GM18526 (cell line): ENCODE data around the gene TMEM191C.
"Not testable (repeated sequence)": the region's sequence is repeated elsewhere in the genome, so short reads cannot be mapped to it uniquely, and the experiment has no call there.

Experiments used
- POLR2A ChIP-seq: IDR thresholded peaks from 3 replicates; pipeline ENCODE4 v1.6.1; 2011; ENCODE audit not compliant: insufficient read length; ENCODE audit errors: extremely low read depth

The TMEM191C gene

DNA sequence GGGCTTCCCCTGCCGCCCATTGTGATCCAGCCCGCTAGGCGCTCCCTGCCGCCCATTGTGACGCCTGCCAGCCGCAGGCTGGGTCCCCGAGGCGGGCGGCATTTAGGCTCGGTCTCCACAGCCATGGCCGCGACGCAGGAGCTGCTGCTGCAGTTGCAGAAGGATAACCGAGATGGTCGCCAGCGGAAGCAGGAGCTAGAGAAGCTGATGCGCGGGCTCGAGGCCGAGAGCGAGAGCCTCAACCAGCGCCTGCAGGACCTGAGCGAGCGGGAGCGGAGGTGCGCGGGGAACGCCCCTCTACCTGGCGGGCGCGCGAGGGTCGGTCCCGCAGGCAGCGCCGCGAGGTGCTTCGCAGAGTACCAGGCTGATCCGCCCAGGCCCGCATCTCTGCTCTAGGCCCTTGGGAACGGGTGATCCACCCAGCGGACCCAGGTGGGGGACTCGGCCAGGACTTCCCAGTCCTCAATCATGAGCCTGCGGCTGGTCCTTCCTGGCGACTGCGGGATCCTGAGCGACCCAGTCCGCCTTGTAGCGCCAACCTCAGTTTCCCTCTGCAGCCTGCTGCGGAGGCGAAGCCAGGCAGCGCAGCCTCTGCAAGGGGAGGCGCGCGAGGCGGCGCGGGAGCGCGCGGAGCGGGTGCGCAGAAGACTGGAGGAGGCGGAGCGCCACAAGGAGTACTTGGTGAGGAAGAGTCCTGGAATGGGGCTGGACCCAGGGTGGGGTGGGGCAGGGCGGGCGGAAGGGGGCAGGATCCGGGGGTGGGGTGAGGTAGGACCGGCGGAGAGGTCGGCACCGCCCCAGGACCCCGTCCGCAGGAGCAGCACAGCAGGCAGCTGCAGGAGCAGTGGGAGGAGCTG lies at the start of gene TMEM191C:
Gene TMEM191C (plus strand): TSS at position 51 of the 857 bp plus-strand sequence. CDS start 73 bp downstream, at position 124.
- not testable (repeated sequence) for TF ChIP-seq POLR2A

DNA sequence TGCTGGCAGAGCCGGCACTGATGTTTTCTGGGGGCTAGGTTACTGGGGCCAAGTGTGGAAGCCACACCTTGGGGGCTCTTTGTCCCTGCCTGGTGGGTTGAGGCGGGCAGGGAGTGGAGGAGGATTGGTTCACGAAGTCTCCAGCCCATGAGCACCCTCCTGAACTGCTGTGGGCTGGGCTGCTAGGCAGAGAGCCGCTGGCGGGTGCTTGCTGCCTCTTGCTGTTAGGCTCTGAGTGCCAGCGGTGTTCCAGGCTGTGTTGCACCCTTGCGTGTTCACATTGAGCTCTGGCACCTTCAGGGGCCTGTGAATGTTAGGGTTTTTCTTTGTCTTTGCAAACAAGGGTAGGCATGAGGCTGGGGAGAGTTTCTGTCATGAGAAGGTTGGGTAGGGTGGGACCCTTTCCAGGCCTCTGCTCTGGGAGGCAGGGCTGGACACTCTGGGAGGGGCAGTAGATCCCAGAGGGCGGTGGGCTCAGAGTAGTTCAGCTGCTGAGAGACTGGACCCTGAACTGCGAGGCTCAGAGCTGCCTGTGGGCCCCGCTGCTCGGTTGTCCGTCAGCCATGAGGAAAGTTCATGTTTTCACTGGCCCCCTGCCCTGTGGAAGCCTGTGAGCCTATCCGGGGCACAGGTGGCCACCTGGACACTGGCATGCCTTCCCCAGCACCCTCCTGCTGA lies 24.0 kb upstream of the TMEM191C start:
- TF ChIP-seq POLR2A = no peak

DNA sequence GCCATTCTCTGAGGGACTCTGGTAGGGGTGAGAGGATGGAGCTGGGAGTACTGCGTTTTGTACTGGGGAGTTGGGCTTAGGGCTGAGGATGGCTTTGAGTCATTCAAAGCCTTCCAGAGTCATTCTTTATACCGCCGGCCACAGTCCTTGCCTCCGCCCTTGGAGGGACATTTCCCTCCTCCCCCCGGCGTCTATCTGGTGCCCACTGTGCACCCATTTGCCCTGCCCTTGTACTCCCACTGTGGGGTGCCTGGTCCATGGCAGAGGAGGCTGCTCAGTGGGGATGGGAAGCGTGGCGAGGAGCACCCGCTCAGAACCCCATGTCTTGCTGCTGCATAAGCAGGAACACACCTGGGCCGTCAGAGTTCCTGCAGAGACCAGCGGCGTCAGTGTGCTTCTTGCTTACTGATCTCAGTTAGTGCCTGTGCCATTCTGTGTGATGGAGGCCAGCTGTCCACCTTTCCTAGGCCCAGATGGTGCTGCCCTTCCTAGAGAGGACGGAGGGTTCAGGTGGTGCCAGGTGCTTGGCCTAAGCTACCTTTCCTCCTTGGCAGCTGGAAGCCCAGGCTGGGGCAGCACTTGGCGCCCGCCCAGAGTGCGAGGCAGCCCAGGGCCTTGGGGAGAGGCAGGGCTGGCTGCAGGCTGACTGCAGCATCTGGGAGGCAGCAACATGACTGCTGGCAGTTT lies 23.3 kb upstream of the TMEM191C start:
- TF ChIP-seq POLR2A = no peak

DNA sequence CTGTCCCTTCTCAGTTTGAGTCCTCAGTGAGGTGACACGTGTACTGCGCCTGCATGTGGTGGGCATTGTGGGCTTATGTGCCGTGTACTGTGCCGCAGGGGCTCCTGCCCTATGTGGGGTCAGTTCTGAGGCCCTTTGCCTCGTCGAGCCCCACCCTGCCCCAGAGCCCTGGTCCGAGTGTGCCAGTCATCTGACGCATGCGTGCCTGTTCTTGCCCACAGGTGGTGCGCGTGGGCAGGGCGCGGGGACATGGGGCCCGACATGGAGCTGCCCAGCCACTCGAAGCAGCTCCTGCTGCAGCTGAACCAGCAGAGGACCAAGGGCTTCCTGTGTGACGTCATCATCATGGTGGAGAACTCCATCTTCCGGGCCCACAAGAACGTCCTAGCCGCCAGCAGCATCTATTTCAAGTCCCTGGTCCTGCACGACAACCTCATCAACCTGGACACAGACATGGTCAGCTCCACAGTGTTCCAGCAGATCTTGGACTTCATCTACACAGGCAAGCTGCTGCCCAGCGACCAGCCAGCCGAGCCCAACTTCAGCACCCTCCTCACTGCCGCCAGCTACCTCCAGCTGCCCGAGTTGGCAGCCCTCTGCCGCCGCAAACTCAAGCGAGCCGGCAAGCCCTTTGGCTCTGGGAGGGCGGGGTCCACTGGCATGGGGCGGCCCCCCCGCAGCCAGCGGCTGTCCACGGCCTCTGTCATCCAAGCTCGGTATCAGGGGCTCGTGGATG lies 22.3 kb upstream of the TMEM191C start:
- TF ChIP-seq POLR2A = no peak

DNA sequence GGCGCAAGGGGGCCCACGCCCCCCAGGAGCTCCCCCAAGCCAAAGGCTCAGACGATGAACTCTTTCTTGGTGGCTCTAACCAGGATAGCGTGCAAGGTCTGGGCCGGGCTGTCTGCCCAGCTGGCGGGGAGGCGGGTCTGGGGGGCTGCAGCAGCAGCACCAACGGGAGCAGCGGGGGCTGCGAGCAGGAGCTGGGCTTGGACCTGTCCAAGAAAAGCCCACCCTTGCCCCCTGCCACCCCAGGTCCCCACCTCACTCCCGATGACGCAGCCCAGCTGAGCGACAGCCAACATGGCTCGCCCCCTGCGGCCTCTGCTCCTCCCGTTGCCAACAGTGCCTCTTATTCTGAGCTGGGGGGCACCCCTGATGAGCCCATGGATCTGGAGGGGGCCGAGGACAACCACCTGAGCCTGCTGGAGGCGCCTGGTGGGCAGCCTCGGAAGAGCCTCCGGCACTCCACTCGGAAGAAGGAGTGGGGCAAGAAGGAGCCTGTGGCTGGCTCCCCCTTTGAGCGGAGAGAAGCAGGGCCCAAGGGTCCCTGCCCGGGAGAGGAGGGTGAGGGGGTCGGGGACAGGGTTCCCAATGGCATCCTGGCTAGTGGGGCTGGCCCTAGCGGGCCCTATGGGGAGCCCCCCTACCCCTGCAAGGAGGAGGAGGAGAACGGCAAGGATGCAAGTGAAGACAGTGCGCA lies 21.6 kb upstream of the TMEM191C start:
- no peak for TF ChIP-seq POLR2A

DNA sequence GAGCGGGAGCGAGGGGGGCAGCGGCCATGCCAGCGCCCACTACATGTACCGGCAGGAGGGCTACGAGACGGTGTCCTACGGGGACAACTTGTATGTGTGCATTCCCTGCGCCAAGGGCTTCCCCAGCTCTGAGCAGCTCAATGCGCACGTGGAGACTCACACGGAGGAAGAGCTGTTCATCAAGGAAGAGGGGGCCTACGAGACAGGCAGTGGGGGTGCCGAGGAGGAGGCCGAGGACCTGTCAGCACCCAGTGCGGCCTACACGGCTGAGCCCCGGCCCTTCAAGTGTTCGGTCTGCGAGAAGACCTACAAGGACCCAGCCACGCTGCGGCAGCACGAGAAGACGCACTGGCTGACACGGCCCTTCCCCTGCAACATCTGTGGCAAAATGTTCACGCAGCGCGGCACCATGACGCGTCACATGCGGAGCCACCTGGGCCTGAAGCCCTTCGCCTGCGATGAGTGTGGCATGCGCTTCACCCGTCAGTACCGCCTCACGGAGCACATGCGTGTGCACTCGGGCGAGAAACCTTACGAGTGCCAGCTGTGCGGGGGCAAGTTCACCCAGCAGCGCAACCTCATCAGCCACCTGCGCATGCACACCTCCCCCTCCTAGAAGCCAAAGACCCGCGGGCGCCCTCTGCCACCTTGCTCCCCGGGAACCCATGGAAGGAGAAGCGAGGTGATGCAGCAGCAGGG lies 20.9 kb upstream of the TMEM191C start:
- TF ChIP-seq POLR2A = no peak

DNA sequence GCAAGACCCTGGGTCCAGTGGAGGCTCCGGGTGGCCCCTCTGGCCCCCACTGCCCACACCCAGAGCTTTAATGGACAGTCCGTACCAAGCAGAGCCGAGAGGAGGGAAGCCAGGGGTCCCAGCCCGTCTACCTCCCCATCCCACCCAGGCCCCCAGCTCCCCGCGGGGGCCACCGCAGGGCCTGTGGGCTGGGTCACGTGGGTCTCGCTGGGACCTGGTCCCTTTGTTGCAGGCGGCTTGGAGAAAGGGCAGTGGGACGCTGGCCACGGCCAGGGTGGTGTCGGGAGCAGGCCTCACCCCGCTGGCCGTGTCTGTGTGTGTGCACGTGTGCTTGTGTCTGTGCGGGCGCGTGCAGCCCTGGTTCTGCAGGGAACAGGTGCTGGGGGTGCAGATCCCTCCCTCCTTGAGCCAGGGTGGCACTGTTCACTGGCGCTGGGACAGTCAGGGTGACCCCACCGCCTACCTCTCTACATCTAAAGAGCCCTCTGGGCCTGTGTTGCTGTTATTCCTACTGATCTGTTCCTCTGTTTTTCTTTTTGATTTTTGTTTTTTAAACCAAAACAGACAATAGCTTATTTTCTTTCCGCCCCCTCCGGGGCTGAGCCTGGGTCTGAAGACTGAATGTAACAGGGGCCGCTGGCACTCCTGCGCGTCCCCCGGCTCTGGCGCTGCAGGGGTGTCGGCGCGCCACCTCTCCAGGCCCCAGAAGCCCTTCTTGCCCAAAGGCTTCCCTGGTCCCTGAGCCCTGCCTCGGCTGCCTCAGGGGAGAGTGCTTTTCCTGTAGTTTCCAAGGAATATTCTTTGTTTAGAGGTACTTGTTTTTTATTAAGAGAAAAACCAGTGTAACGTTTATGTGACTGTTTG lies 20.1 kb upstream of the TMEM191C start:
- TF ChIP-seq POLR2A = no peak

DNA sequence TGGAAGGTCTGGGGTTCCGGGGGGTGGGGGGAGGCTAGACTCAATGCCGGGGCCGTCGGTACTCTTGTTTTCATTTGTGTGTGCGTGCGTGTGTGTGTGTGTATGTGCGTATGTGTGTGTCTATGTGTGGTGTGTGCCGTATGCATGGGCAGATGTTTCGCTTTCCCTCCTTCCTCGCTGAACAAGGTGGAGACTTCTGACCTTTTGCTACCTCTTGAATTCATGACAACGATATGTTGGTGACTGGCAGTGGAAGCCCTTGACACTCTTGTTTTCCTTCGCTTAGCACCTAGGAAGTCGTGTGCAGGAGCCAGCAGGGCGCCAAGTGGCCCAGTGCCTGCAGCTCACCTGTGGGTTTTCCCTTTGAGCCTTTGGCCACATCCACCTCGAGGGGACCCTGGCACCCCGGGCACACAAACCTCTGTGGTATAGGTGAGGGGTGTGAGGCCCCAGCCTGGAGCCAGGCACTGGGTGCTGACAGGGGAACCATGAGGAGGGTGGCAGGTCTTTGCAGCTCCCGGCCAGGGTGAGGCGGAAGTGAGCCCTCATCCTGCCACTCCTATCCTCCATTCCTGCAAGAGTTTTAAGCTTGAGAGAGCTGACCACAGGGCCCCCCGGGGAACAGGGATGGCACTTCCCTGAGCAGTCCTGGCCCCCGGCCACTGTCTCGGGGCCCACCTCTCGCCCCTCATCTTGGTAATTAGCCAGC lies 19.3 kb upstream of the TMEM191C start:
- no peak for TF ChIP-seq POLR2A

DNA sequence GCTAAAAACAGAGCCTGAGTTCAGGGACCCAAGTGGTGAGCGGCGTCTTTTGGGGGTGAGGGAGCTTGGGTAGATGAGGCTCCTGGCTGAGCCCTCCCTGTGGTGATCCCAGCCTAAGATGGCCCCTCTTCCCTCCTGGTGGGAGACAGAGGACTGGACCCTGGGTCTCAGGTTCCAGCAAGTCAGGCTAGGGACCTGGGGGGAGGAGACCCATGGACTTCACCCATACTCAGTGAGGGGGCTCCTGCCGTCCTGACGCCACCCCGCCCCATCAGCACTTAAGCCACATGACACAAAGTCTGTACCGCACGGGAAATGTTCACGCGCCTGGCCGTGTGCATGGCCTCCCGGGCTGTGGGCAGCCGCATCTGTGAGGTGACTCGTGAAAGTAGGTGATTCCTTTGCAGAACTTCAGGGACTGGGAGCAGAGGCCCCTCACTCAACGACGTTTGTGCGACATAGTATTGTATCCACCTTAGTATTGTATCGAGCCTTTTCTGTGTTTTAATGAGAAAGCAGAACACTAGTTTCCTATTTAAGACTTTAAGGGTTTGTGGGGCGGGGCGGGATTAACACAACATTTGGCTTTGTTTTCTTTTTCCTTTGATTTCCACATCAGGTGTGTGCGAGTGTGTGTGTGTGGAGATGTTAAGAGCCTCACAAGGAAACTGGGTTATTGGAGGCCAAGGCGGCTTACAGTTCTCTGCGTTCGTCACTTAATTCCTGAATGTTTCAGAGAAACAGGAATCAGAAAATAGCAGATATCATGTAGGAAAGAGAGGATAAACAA lies 18.4 kb upstream of the TMEM191C start:
- no peak for TF ChIP-seq POLR2A

DNA sequence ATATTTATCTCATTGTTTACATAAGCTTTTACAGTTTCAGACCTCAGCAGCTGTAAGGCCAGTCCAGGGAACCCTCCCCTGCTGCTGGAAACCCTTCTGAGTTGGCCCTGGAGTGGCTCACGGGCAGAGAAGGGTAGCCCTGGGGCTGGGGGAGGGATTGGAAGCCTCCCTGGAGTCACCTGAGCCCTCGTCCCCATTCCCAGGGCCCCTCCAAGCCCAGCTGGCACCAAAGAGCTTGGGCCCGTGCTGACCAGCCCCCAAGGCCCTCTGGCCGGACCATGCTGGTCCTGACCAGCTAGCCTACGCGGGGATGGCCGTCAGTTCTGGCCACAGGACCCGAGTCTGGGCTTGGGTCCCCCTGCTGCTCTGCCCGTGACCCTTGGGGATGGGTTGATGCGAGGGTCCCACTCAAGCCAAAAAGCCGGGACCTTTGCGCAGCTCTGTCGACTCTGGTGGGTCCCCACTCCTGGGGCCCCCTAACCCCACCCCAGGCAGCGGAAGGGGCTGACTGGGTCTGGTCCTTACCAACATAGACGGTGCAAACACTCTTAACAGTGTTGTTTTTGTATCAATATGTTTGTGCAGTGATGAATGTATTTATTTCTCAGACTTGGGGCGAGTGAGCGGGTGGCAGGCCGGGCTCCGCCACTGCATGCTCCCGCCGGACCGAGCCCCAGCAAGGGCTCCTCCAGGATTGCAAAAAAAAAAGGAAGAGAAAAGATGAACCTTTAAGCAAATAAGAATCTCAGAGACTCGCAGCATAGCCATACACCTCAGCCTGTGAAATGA lies 17.5 kb upstream of the TMEM191C start:
- no peak for TF ChIP-seq POLR2A

DNA sequence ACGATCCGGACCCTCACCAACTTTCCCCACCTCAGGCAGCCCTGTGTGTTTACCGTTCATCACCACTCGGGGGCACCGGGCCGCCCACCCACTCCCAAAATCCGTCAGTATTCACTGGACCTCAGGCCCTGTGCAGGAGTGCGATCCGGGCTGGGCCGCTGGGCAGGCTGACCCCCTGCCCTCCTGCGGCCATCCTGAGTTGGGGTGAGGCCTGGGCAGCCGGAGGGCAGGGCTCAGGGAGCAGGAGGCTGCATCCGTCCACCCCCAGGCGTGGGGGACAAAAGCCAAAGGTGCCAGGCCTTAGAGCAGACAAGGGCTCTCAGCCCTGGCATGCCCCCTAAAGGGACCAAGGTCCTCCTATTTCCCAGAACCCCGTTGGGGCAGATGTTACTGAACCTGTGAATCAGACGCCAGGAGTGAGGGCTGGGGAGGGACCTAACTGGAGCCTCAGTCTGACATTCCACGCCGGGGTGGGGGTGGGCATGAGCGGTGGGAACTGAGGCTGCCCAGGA lies 16.8 kb upstream of the TMEM191C start:
- TF ChIP-seq POLR2A = no peak
